HepG2 (cell line): ENCODE data around the gene PLA2G4F. TPM values are rescaled to one million over a fixed set of nuclear protein-coding genes. Genes with fewer than 3 reads are reported as not detected.

Source experiments
- ATAC-seq: fragments of 200-7000 bp; cut with Tn5 transposase; 3 replicates; pipeline ENCODE4 v1.9.1; 2020; ENCODE audit warnings: mild to moderate bottlenecking, moderate library complexity
- BruUV-seq: library from RNA; stranded (reverse); fragments of 400-500 nt; replicated peaks from 2 replicates; lab custom pipeline; 2021; lab: Mats Ljungman, UMichigan
- CTCF ChIA-PET: fragments of 300-600 bp; formaldehyde crosslinking; extraction: SDS; loops from one replicate; lab custom pipeline; 2021; ENCODE audit warnings: low total read pairs, inconsistent platforms, low intra/inter-chr PET ratio; lab: Yijun Ruan, JAX
- POLR2A ChIA-PET: fragments of 350-600 bp; sonication (Branson Sonifier 250); formaldehyde crosslinking; loops from one replicate; lab custom pipeline; 2020; ENCODE audit warnings: antibody characterized with exemption, inconsistent platforms; lab: Yijun Ruan, JAX
- DNase-seq: peaks from one replicate; pipeline ENCODE4 v3.0.0-alpha.2; 2015; ENCODE audit warnings: low spot score
- FAIRE-seq: peaks from 3 replicates; lab custom pipeline; 2011; peaks lifted over from hg19 to GRCh38; lab: Jason Lieb, UNC
- H2AFZ ChIP-seq: one replicate; pipeline ENCODE4 v1.6.1; 2011; ENCODE audit warnings: low read length, inconsistent platforms
- H3K27ac ChIP-seq: fragments of 300-600 bp; 3 replicates; pipeline ENCODE4 v1.8.0; 2011; ENCODE audit warnings: mixed run types, mild to moderate bottlenecking, mixed read lengths, low read length, inconsistent platforms; ENCODE audit not compliant: insufficient read depth; ENCODE audit errors: extremely low read length
- H3K27me3 ChIP-seq, 2 experiments: fragments of 200-600 bp in 1 of 2; 2 replicates in 1 of 2; 3 replicates in 1 of 2; pipeline versions ENCODE4 v1.6.0 to v1.8.0; 2011; ENCODE audit warnings: low read length in 2 of 2, mild to moderate bottlenecking in 2 of 2, moderate library complexity in 2 of 2, inconsistent platforms in 1 of 2; ENCODE audit not compliant: insufficient read depth in 2 of 2, control insufficient read depth in 1 of 2
- H3K36me3 ChIP-seq, 2 experiments: fragments of 200-600 bp in 1 of 2; replicated peaks in 1 of 2; 2 replicates in 1 of 2; 3 replicates in 1 of 2; pipeline versions ENCODE4 v1.5.1 to v1.8.0; 2011; ENCODE audit warnings: low read length in 2 of 2, inconsistent platforms in 1 of 2; ENCODE audit not compliant: insufficient read depth in 2 of 2, control insufficient read depth in 1 of 2
- H3K4me1 ChIP-seq: 2 replicates; pipeline ENCODE4 v1.5.1; 2012; ENCODE audit warnings: low read length, inconsistent platforms; ENCODE audit not compliant: insufficient read depth
- H3K4me2 ChIP-seq: 2 replicates; pipeline ENCODE4 v1.6.0; 2011; ENCODE audit warnings: low read depth, low read length, inconsistent platforms
- H3K4me3 ChIP-seq, 3 experiments: fragments of 200-600 bp in 1 of 3; sonication (generic), shearing (Covaris generic) in 1 of 3; replicated peaks in 1 of 3; 2 replicates each; pipeline ENCODE4 v1.5.1; 2011 to 2016; ENCODE audit warnings: low read length in 3 of 3, inconsistent platforms in 2 of 3, low read depth in 2 of 3, mild to moderate bottlenecking in 2 of 3, control low read depth in 1 of 3, mixed read lengths in 1 of 3; ENCODE audit not compliant: insufficient read depth in 1 of 3
- H3K79me2 ChIP-seq: one replicate; pipeline ENCODE4 v1.6.1; 2011; ENCODE audit warnings: low read length, inconsistent platforms; ENCODE audit not compliant: insufficient read depth
- H3K9ac ChIP-seq: 2 replicates; pipeline ENCODE4 v1.6.0; 2011; ENCODE audit warnings: mild to moderate bottlenecking, low read depth, low read length, inconsistent platforms; ENCODE audit not compliant: insufficient read depth
- H3K9me3 ChIP-seq: 2 replicates; pipeline ENCODE4 v1.5.1; 2012; ENCODE audit warnings: mild to moderate bottlenecking, low read length
- H4K20me1 ChIP-seq: 2 replicates; pipeline ENCODE4 v1.6.0; 2011; ENCODE audit warnings: inconsistent platforms, mild to moderate bottlenecking, low read length, moderate library complexity; ENCODE audit not compliant: insufficient read depth
- HHEX ChIP-seq: IDR thresholded peaks from 2 replicates; pipeline ENCODE4 v1.6.1; 2016; ENCODE audit warnings: control low read depth
- MAFK ChIP-seq, 2 experiments: IDR thresholded peaks in 1 of 2; conservative IDR thresholded peaks in 1 of 2; 2 replicates each; pipeline ENCODE4 v1.6.1; 2011; ENCODE audit warnings: improper control_type of control experiment in 2 of 2, low read length in 2 of 2
- PAF1 ChIP-seq: IDR thresholded peaks from 2 replicates; pipeline ENCODE4 v1.6.1; 2016; ENCODE audit warnings: missing genetic modification reagents, missing compliant biosample characterization
- PHF8 ChIP-seq: sonication (generic); formaldehyde crosslinking; IDR thresholded peaks from 2 replicates; pipeline ENCODE4 v1.5.0; 2020; ENCODE audit warnings: missing genetic modification reagents
- RBM22 ChIP-seq: fragments of 200-400 bp; formaldehyde crosslinking; optimal IDR thresholded peaks from 2 replicates; pipeline ENCODE3; 2017; ENCODE audit warnings: mild to moderate bottlenecking, low read length, moderate library complexity
- SMYD3 ChIP-seq: sonication (generic); formaldehyde crosslinking; IDR thresholded peaks from 2 replicates; pipeline ENCODE4 v1.8.1; 2023; ENCODE audit warnings: mild to moderate bottlenecking, missing genetic modification reagents
- TBX3 ChIP-seq: fragments of 450-650 bp; IDR thresholded peaks from 2 replicates; pipeline ENCODE4 v1.6.1; 2017; ENCODE audit warnings: antibody characterized with exemption, mild to moderate bottlenecking, inconsistent platforms, borderline replicate concordance
- ZKSCAN1 ChIP-seq: fragments of 150-350 bp; IDR thresholded peaks from 2 replicates; pipeline ENCODE4 v1.6.1; 2014; ENCODE audit warnings: low read length
- ZNF703 ChIP-seq: sonication (generic); formaldehyde crosslinking; IDR thresholded peaks from 2 replicates; pipeline ENCODE4 v1.5.1; 2020; ENCODE audit warnings: missing genetic modification reagents, mild to moderate bottlenecking, moderate library complexity, borderline replicate concordance
- ZNF841 ChIP-seq: sonication (generic); formaldehyde crosslinking; IDR thresholded peaks from 2 replicates; pipeline ENCODE4 v1.8.1; 2023; ENCODE audit warnings: missing genetic modification reagents, borderline replicate concordance
- WGBS: methylation state at CpG from one replicate; pipeline ENCODE4 v1.1.6; 2017; ENCODE audit warnings: low lambda C conversion rate; 5-methylcytosine and 5-hydroxymethylcytosine counted together
- in situ Hi-C: cut with HindIII; loops from 2 replicates; pipeline ENCODE4 v1.10.0; 2017; ENCODE audit warnings: low pct_unique_long_range_greater_than_20kb; ENCODE audit not compliant: extremely low pct_ligation_motif_present
- intact Hi-C: fragments of 100-400 bp; cut with micrococcal nuclease; formaldehyde crosslinking; loops from one replicate; pipeline ENCODE4 v1.10.0; 2022; ENCODE audit not compliant: unreplicated experiment
- polyA plus RNA-seq, 8 experiments: library from polyadenylated mRNA; depleted of rRNA in 3 of 8; stranded (reverse) in 7 of 8; unstranded in 1 of 8; fragments of >200 nt; fragmentation: Illumina TruSeq in 4 of 8; extraction: Trizol in 4 of 8; gene quantifications; 2 replicates each; pipeline versions ENCODE4 v1.2.1 to v1.2.3, GENCODE V29; 2011 to 2016; ENCODE audit warnings: low read depth in 4 of 8, missing spikeins in 1 of 8, mixed read lengths in 1 of 8; ENCODE audit not compliant: insufficient read depth in 1 of 8
- total RNA-seq, 5 experiments: library from RNA; depleted of rRNA; stranded (reverse); fragments of >200 nt; fragmentation: Illumina TruSeq; extraction: Trizol; gene quantifications; 2 replicates each; pipeline ENCODE4 v1.2.3, GENCODE V29; 2016; ENCODE audit warnings: low read depth in 1 of 5
- TF ChIP-seq, protein P1 (sequence below): sonication (generic); formaldehyde crosslinking; conservative IDR thresholded peaks from 2 replicates; pipeline ENCODE4 v1.4.0; 2020; ENCODE audit warnings: missing genetic modification reagents
- TF ChIP-seq, protein P2 (sequence below): sonication (generic); formaldehyde crosslinking; IDR thresholded peaks from 2 replicates; pipeline ENCODE4 v1.8.0; 2022; ENCODE audit warnings: mild to moderate bottlenecking, missing genetic modification reagents
- TF ChIP-seq, protein P3 (sequence below): IDR thresholded peaks from 2 replicates; pipeline ENCODE4 v1.6.1; 2016; ENCODE audit warnings: missing biosample characterization, missing genetic modification reagents, low read depth

Gene PLA2G4F
- total and polyA plus RNA-seq, 2 of the 13 experiments (the other 11 are each of a cell fraction or from before 2014, with no cell fraction given) = 0.07 TPM; not detected in 1

- TF ChIP-seq ZNF703 (CRISPR knock-in tag) (no peak), HHEX (CRISPR knock-in tag) (no peak), ZNF841 (CRISPR knock-in tag) (no peak), ZKSCAN1 (no peak), PHF8 (no peak), SMYD3 (CRISPR knock-in tag) (no peak)
- TF ChIP-seq, protein P1, sequence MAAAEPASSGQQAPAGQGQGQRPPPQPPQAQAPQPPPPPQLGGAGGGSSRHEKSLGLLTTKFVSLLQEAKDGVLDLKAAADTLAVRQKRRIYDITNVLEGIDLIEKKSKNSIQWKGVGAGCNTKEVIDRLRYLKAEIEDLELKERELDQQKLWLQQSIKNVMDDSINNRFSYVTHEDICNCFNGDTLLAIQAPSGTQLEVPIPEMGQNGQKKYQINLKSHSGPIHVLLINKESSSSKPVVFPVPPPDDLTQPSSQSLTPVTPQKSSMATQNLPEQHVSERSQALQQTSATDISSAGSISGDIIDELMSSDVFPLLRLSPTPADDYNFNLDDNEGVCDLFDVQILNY = no peak
- TF ChIP-seq, all 625 proteins: peak for 0
Measured at GRCh38 chr15:42158941-42159340, 2.5 kb upstream of the PLA2G4F start (continued).

- DNase-seq = no peak
- WGBS = 95% methylated on average over 6 of the region's 8 CpGs
- Histone ChIP-seq H3K27me3 (peaks cover 0 to 13% of the 10 kb centered on the region in 2 experiments; a peak in 3 of 5 replicates), H3K9ac (no peak overlapping the region), H3K4me3 (no peak overlapping the region)
- TF ChIP-seq TBX3 (no peak), PAF1 (0 out of 2 replicates have a peak, but pooled peaks have one; percentile 40), MAFK (conservative IDR thresholded peaks at IDR 0.05 in 1 of 2, IDR thresholded peaks at IDR 0.05 in 1 of 2; ENCODE audit: low read length in 2 of 2) (peak in 1 of 2 experiments; percentile 14; a peak in 1 of 4 replicates), RBM22 (peak; percentile 33)
- TF ChIP-seq, protein P2, sequence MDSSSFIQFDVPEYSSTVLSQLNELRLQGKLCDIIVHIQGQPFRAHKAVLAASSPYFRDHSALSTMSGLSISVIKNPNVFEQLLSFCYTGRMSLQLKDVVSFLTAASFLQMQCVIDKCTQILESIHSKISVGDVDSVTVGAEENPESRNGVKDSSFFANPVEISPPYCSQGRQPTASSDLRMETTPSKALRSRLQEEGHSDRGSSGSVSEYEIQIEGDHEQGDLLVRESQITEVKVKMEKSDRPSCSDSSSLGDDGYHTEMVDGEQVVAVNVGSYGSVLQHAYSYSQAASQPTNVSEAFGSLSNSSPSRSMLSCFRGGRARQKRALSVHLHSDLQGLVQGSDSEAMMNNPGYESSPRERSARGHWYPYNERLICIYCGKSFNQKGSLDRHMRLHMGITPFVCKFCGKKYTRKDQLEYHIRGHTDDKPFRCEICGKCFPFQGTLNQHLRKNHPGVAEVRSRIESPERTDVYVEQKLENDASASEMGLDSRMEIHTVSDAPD (CRISPR knock-in tag) = no peak
- TF ChIP-seq, protein P3, sequence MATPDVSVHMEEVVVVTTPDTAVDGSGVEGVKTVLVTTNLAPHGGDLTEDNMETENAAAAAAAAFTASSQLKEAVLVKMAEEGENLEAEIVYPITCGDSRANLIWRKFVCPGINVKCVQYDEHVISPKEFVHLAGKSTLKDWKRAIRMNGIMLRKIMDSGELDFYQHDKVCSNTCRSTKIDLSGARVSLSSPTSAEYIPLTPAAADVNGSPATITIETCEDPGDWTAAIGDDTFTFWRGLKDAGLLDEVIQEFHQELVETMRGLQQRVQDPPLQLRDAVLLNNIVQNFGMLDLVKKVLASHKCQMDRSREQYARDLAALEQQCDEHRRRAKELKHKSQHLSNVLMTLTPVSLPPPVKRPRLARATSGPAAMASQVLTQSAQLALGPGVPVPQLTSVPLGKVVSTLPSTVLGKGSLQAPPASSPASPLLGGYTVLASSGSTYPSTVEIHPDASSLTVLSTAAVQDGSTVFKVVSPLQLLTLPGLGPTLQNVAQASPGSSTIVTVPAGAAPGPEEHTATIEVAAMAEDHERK = no peak
- TF ChIP-seq, all 625 proteins: peak for 3
- Histone ChIP-seq H3K79me2 (no peaks in the 10 kb centered on the region), H4K20me1 (no peaks in the 10 kb centered on the region), H2AFZ (no peak overlapping the region), H3K27ac (no peak overlapping the region), H3K36me3 (peaks cover 6 to 39% of the 10 kb centered on the region in 2 experiments; a peak in 4 of 5 replicates), H3K4me1 (peaks cover 28% of the 10 kb centered on the region), H3K4me2 (no peak overlapping the region), H3K9me3 (no peaks in the 10 kb centered on the region)
- intact Hi-C loops = no loop called here
- in situ Hi-C loops = no loop called here
- no peak for ATAC-seq
- CTCF ChIA-PET = no interaction called here
- no TSS peak for BruUV-seq
- no peak for FAIRE-seq
- POLR2A ChIA-PET = no interaction called here
Measured at GRCh38 chr15:42157981-42158765, 1.7 kb upstream of the PLA2G4F start.
